Measurements from ENCODE around the gene CDK15. TPM values are rescaled to one million over a fixed set of nuclear protein-coding genes. Genes with fewer than 3 reads are reported as not detected.
A peak's percentile ranks its signal among the peaks of the same experiment; 100 is the strongest.

CDK15 gene
- total RNA-seq, 1 donor, result 0.27 TPM

DNA sequence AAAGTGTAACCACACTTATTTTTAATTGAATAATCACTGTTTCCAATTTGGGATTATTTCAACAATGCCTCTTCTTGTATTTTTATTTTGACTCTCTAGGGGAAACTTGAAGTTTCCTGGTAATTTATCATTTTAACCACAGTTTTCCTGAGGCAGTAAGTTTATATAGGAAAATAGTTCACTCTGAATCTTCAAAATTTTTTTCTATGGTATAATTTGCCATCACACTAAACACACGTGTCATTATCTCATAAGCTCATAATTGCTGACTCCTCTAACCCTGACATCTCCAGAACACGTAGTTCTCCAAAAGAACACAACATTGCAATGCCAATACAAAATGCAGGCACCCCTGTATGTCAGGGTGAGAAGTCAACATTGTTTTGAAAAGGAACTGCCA, 125.1 kb downstream of the CDK15 start:
- no peak for DNase-seq (ENCODE audit: low read depth in 2 of 3, low spot score in 2 of 3)

DNA sequence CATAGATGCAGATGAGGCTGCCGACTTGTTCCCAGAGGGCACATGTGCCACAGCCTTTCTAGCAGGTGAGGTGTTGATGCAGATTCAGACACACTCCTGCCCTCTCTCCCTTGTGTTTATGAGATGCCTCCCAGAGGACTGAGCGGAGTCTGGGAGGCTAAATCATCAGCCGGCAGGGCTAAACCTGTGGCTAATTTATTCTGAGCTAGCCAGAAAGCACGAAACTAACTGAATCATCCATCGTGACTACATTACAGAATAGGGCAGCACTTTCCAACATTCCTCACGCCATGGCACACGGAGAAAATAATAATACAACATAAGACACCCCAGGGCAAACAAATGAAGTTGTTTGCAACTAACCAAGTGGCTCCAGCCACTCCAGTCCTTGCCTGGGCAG, 125.6 kb downstream of the CDK15 start:
- no peak for DNase-seq (ENCODE audit: low read depth in 2 of 3, low spot score in 2 of 3)

DNA sequence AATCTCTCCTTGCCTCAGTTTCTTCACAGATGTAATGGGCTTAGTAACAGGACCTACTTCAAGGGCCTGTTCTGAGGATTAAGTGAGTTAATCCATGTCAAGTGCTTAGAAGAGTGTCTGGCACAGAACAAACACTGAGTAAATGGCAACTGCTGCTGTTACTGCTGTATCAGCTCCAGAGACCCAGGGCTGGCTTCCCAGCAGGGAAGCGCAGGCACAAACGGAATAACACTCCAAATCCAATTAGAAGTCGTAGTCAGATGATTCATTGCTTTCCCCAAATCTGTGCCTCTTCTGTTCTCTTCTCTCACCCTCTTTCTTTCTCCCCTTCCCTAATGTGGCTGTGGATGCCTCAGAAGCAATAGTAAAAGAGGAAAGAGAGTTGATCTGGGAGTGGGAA, 126.2 kb downstream of the CDK15 start:
- DNase-seq (ENCODE audit: low read depth in 2 of 3, low spot score in 2 of 3), result no peak

DNA sequence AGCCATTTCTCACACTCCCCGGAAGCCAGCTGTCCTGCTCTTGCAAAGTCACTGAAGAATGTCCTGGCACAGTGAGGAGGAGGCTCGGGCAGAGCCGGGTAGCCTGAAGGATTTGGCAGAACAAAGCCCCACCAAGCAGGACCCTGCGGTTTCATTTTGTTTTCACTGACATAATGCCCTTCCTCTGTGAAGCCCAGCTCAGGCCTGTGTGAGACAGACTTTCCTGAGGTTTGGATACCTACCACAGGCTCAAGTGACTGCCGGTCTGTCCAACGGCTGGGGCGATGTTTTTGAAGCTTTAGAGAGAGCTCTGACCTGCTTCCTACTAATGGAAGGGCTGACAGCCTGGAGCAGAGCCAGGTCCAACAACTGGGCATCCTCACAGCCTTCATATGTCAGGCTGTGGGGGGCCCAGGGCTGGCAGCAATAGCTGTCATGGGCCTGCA, 127.5 kb downstream of the CDK15 start:
- peak in 1 of 3 donors; percentile 29 for DNase-seq (ENCODE audit: low read depth in 2 of 3, low spot score in 2 of 3)

DNA sequence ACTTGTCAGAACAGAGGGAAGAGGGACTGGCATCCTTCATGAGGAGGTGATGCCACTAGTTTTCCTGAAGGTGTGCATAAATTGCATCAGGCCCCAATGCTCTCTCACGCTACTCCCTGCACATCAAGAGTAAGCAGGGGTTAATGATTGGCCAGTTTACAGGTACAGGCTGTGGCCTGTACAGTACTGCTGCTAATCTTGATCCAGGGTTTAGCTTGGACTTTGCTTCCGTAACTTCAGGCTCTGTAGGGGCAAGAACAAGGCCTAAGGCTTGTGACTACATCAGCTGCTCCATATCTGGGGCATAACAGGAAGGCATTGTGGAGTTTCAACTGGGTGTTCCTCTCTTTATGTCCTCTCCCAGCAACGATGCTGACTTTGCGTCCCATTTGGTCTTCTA, 130.5 kb downstream of the CDK15 start:
- DNase-seq (ENCODE audit: low read depth in 2 of 3, low spot score in 2 of 3), result no peak

DNA sequence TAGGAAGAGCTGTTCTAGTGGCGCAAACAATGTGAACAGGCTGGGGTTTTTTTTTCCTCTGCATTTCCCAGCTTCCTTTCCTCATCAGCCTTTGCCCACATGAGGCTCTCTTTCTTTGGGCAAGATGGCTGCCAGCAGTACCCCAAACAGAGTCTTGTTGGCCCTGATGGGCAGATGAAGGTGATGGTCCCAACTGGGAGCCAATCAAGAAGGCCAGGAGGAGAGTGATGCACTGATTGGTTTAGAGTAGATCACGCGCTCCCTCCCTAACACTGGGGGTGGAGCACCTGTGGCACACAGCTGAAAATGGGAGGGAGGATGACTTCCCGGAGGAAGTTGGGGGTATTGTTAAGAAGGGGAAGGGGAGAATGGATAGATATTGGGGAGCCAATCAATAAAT, 131.0 kb downstream of the CDK15 start:
- DNase-seq (ENCODE audit: low read depth in 2 of 3, low spot score in 2 of 3), result no peak

DNA sequence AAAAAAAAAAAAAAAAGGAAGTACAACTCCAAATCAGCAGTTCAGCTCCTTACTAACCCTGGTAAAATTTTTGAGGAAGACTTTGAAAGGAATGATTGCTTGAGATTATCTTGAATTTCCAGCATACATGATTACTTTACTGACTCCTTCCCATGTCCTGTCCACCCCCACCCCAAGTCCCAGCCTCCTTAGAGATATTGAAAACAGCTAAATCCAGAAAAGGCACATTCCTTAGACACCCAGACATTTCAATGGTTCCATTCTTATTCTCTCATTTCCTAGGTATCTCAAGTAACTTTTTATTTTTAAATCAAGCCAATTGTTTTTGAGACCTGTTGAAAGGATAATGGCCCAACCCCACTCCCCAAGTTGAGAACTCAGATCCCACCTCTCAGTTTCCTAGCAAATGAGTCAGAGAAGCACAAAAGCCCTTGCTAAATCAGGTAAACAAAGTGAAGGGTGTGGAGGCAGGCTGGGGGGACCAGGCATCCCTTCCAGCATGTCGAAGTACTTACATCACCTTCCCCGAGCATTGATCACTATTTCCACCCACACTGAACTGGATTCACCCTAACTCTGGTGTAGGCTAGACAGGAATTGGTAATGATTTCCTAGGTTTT, 131.9 kb downstream of the CDK15 start:
- DNase-seq (ENCODE audit: low read depth in 2 of 3, low spot score in 2 of 3), result no peak

DNA sequence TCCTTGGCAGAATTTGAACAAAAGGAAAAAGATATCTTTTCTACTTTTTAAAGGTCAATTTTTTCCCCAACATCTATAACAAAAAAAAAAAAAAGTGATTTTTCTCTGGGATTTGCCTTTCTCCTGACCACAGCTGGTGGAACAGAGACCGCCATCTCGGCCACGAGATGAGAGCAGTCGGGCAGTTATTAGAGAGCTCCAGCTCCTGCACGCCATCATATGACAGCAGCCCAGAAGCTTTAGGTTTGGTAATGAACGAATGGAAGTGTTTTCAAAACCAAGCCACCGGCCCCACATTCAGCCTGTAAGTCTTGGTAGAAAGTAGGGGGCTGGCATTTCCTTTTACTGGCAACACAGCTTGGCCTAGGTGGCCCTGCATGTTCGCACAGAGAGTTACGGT, 132.4 kb downstream of the CDK15 start:
- DNase-seq (ENCODE audit: low read depth in 2 of 3, low spot score in 2 of 3), result no peak

DNA sequence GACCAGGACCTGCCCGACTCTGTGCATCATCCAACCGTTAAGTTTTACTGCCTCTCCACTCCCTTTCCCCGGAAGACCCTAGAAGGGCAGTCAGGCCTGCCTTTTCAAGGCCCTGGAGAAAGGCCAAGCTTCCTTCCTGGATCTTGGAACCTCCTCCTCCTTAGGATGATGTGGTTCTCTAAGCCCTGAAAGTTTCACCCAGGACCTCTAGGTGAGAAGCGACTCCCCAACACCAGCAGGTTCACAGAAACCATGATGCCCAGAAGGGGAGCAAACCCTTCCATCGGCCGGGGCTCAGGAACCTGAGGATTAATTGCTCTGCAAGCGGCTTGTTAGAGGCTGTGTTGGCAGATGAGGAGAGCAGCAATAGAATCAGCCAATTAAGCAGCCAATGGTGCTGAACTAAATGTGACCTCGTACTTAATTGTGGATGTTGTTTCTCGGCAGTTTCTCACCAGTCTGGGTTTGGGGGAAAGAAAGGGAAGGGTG, 133.2 kb downstream of the CDK15 start:
- DNase-seq (ENCODE audit: low read depth in 2 of 3, low spot score in 2 of 3), result no peak

DNA sequence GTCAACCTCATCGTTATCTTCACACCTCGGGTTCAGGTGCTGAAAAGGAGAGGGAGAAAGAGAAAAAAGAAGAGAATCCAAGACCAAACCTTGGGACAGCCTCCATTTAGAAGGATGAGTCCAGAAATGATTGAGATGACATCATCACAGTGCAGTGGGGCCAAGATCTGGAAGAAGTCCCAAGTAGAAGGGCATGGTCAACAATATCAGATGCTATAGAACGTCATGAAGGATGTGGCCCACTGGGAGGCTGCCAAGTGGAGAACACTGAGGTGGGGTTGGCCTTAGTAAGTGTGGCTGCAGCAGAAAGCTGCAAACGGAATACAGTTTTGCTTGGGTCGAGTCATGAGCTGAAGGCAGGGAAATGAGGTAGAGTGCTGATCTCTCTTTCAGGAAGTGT, 136.2 kb downstream of the CDK15 start:
- no peak for DNase-seq (ENCODE audit: low read depth in 2 of 3, low spot score in 2 of 3)

Small RNA genes lying within 50 kb of the gene (small RNA-seq; reads per million reads assigned to genes)
- gene RF00019 (not detected), gene RNU6-440P (not detected), gene UBE2V1P11 (not detected)

Other genes with a start within 250 kb of the CDK15 start
- 8.6 TPM for gene TMEM237, start 163.0 kb upstream of the CDK15 start, total RNA-seq
- under 0.01 TPM for gene MPP4, start 107.9 kb upstream of the CDK15 start, total RNA-seq
- 43.6 TPM for gene ALS2, start 25.6 kb upstream of the CDK15 start, total RNA-seq
- 11.6 TPM for gene FZD7, start 227.3 kb downstream of the CDK15 start, total RNA-seq